Brain microvascular endothelial cell (primary cell): ENCODE data around the gene B4GALNT3.

Experiments
- DNase-seq: peaks from one replicate; pipeline ENCODE4 v3.0.0-alpha.2; 2020
- H3K27ac ChIP-seq: fragments of 250-450 bp; sonication (Bioruptor Pico); 2 replicates; pipeline ENCODE4 v1.5.1; 2020; ENCODE audit warnings: mild to moderate bottlenecking, moderate library complexity
- H3K27me3 ChIP-seq: fragments of 250-450 bp; sonication (Bioruptor Pico); replicated peaks from 2 replicates; pipeline ENCODE4 v1.5.1; 2020; ENCODE audit warnings: mild to moderate bottlenecking
- H3K36me3 ChIP-seq: fragments of 250-450 bp; sonication (Bioruptor Pico); replicated peaks from 2 replicates; pipeline ENCODE4 v1.5.1; 2020; ENCODE audit warnings: mild to moderate bottlenecking
- H3K4me3 ChIP-seq: 2 replicates; pipeline ENCODE4 v1.5.1; 2011; ENCODE audit warnings: low read depth, mild to moderate bottlenecking, control low read depth, low read length, moderate library complexity
- CTCF ChIP-seq: IDR thresholded peaks from 2 replicates; pipeline ENCODE4 v1.5.1; 2011; ENCODE audit warnings: low read depth, mild to moderate bottlenecking, moderate library complexity, low read length, control low read depth, inconsistent platforms; ENCODE audit errors: missing control alignments
- in situ Hi-C: cut with HindIII; loops from 2 replicates; pipeline ENCODE4 v1.10.0; 2017; ENCODE audit warnings: low sequenced_read_pairs, low pct_ligation_motif_present

The B4GALNT3 gene

GRCh38 chr12:531951-532585 is 72.3 kb downstream of the B4GALNT3 start:
- DNase-seq, result no peak
- H3K27ac ChIP-seq, result no peak overlapping the region
- no peaks in the 10 kb centered on the region for H3K27me3 ChIP-seq
- in situ Hi-C loops, result no loop called here
- no peak overlapping the region for H3K4me3 ChIP-seq
- TF ChIP-seq CTCF, result no peak
- no peaks in the 10 kb centered on the region for H3K36me3 ChIP-seq

DNA sequence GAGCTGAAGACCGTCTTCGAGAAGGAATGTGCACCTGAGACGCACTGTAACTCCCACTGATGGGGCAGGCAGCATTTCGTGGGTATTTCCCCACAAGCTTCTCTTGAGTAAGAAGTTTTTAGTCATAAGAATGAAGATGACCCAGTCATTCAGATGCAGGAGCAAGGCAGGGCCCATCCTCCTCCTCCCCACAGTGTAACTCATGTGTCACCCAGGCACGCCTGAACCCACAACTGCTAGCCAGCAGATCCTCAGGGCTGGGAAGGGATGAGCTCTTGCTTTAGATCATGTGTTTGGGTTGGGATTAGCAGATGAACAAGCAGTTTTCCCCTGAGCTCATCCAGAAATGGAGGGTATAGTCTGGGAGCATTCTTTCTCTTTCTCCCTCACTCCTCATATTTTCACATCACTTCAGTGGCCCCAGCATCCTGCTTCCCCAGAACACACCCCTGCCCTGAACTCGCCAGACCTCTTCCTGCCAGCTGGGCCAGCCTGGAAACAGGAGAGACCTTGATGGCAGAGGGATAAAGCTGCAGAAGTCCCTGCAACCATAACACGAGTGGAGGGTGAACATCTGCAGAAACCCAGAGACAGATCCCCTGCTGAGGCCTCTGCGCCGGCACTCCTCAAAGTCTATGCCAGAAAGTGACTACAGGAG is 73.3 kb downstream of the B4GALNT3 start:
- H3K36me3 ChIP-seq, result no peaks in the 10 kb centered on the region
- H3K27ac ChIP-seq, result no peak overlapping the region
- no peaks in the 10 kb centered on the region for H3K27me3 ChIP-seq
- DNase-seq, result peak; percentile 11
- in situ Hi-C loops, result no loop called here
- TF ChIP-seq CTCF, result no peak
- no peak overlapping the region for H3K4me3 ChIP-seq

GRCh38 chr12:533718-534117 is 74.0 kb downstream of the B4GALNT3 start:
- DNase-seq, result no peak
- in situ Hi-C loops, result no loop called here
- H3K27ac ChIP-seq, result no peak overlapping the region
- H3K27me3 ChIP-seq, result no peaks in the 10 kb centered on the region
- no peak overlapping the region for H3K4me3 ChIP-seq
- TF ChIP-seq CTCF, result no peak
- no peaks in the 10 kb centered on the region for H3K36me3 ChIP-seq

- H3K27ac ChIP-seq, result no peak overlapping the region
- H3K4me3 ChIP-seq, result no peak overlapping the region
- H3K36me3 ChIP-seq, result no peaks in the 10 kb centered on the region
- H3K27me3 ChIP-seq, result no peaks in the 10 kb centered on the region
- TF ChIP-seq CTCF, result no peak
- in situ Hi-C loops, result no loop called here
- no peak for DNase-seq
Measured at GRCh38 chr12:534216-534615, 74.5 kb downstream of the B4GALNT3 start.

GRCh38 chr12:535396-535795 is 75.7 kb downstream of the B4GALNT3 start:
- in situ Hi-C loops, result no loop called here
- no peaks in the 10 kb centered on the region for H3K36me3 ChIP-seq
- no peak overlapping the region for H3K27ac ChIP-seq
- H3K27me3 ChIP-seq, result no peaks in the 10 kb centered on the region
- TF ChIP-seq CTCF, result no peak
- no peak for DNase-seq
- H3K4me3 ChIP-seq, result no peak overlapping the region

GRCh38 chr12:536751-537245 is 77.1 kb downstream of the B4GALNT3 start:
- TF ChIP-seq CTCF, result no peak
- no peaks in the 10 kb centered on the region for H3K27me3 ChIP-seq
- H3K36me3 ChIP-seq, result no peaks in the 10 kb centered on the region
- H3K4me3 ChIP-seq, result no peak overlapping the region
- no peak overlapping the region for H3K27ac ChIP-seq
- in situ Hi-C loops, result no loop called here
- no peak for DNase-seq
